Rectal smooth muscle tissue (tissue), 1 donor: Measurements from ENCODE around the gene RPL27.
"Not testable (repeated sequence)": the region's sequence is repeated elsewhere in the genome, so short reads cannot be mapped to it uniquely, and the experiment has no call there.

ENCODE experiments used
- H3K27ac ChIP-seq: one replicate; pipeline ENCODE4 v1.7.0; 2013; ENCODE audit warnings: low read depth, low read length, inconsistent platforms
- H3K27me3 ChIP-seq: one replicate; pipeline ENCODE4 v1.7.0; 2013; ENCODE audit warnings: low read length; ENCODE audit not compliant: control insufficient read depth, insufficient read depth
- H3K36me3 ChIP-seq: one replicate; pipeline ENCODE4 v1.7.0; 2013; ENCODE audit warnings: low read length; ENCODE audit not compliant: control insufficient read depth, insufficient read depth
- H3K4me1 ChIP-seq: one replicate; pipeline ENCODE4 v1.7.0; 2013; ENCODE audit warnings: low read length; ENCODE audit not compliant: control insufficient read depth, insufficient read depth
- H3K4me3 ChIP-seq: one replicate; pipeline ENCODE4 v1.7.0; 2013; ENCODE audit warnings: low read length
- H3K9ac ChIP-seq: one replicate; pipeline ENCODE4 v1.7.0; 2013; ENCODE audit warnings: low read length

The RPL27 gene

DNA sequence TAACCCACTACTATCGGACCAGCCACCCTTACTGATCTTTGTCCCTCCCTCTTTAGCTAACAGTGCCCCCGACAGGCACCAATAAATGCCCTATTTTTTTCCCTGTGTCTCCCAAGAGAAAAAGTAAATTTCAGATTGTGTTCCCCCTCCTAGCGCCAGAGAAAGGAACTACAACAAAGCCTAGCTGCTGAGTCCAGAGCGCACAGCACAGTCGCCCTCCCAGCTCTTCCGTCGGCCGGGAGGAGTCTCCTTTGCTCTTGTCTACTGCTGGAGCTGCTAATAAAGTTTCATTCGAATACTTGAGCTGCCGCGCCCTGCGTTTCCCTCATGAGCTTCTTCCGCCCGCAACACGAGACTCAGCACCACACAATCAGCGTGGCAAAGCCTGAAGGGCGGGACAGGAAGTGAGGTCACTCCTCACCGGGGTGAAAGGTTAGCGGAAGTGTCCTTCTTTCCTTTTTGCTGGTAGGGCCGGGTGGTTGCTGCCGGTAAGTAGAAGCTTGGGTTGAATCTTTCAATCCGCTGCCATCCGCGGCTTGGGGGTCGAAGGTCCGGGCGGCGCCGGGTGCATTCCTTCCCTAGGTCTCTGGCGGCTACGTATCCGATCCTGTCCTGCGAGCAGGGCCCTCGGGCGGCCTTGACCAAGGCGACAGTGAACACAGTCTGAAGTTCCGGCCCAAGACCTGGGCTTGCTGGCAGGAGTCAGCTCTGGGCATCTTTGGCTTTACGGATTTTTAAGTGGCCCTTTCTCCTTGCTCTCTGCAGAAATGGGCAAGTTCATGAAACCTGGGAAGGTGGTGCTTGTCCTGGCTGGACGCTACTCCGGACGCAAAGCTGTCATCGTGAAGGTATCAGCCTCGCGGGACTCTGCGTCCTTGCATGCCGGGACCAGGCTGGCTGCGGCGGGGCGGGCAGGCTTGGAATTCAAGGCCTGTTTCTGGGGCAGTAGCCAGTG lies at the start of gene RPL27:
Gene RPL27 (plus strand): TSS at position 436 of the 955 bp plus-strand sequence. CDS start 332 bp downstream, at position 768.
- Histone ChIP-seq H3K27ac (peak within 1 kb of the TSS; percentile 85), H3K4me1 (peaks cover 14% of the 10 kb centered on the region), H3K36me3 (peaks cover 14% of the 10 kb centered on the region), H3K9ac (peak within 1 kb of the TSS; percentile 91), H3K4me3 (peak within 1 kb of the TSS; percentile 82), H3K27me3 (no peaks in the 10 kb centered on the region)

DNA sequence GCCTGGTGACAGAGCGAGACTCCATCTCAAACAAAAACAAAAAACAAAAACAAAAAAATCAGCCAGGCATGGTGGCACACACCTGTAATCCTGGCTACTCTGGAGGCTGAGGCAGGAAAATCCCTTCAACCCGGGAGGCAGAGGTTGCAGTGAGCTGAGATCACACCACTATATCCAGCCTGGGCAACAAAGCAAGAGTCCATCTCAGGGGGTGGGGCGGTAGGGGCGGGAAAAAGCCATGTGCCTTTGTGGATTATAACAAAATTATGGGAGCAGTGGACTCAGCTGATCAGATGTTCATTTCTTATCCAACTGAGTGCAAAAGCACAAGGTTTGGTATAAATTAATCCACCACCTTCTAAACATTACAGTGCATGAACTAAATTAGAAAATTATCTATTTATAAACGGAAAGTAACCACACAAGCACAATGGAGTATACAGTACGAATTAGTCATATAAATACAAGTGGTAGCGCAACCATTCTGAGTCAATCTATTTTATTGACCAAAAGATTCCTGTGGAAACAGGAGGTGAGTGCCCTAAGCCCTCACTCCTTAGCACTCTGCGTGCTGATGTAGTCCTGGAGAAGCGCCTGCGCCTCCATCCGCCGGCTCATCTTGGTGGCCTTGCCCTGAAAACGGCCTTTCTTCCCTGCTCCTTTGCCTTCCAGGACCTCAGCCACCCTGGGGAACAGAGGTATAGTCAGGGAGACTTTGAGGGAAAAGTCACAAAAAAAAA lies 48.0 kb upstream of the RPL27 start:
- Histone ChIP-seq H3K27me3 (no peaks in the 10 kb centered on the region), H3K27ac (no peak overlapping the region), H3K4me1 (no peaks in the 10 kb centered on the region), H3K4me3 (no peak overlapping the region), H3K9ac (no peak overlapping the region), H3K36me3 (peaks cover 11% of the 10 kb centered on the region)

DNA sequence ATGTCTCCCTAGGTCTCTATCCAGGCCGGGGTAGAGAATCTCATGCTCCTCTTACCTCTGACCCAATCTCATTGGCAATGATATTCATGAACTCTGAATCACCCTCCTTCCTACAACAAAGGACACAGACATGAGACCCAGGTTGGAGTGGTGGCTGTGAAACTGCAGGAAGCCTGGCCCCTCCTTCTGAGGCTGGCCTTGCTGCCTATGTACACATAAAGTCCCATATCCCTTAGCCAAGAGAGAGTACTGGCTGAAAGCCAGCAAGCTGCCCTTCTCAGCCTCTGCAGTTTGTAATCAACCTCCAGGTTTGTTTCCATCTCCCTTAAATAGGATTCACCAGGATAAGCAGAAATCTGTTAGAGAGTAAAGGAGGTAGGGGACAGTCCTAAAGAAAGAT lies 44.5 kb upstream of the RPL27 start:
- Histone ChIP-seq H3K27ac (no peak overlapping the region), H3K36me3 (peaks cover 26% of the 10 kb centered on the region), H3K4me3 (no peak overlapping the region), H3K4me1 (no peaks in the 10 kb centered on the region), H3K27me3 (no peaks in the 10 kb centered on the region), H3K9ac (no peak overlapping the region)

DNA sequence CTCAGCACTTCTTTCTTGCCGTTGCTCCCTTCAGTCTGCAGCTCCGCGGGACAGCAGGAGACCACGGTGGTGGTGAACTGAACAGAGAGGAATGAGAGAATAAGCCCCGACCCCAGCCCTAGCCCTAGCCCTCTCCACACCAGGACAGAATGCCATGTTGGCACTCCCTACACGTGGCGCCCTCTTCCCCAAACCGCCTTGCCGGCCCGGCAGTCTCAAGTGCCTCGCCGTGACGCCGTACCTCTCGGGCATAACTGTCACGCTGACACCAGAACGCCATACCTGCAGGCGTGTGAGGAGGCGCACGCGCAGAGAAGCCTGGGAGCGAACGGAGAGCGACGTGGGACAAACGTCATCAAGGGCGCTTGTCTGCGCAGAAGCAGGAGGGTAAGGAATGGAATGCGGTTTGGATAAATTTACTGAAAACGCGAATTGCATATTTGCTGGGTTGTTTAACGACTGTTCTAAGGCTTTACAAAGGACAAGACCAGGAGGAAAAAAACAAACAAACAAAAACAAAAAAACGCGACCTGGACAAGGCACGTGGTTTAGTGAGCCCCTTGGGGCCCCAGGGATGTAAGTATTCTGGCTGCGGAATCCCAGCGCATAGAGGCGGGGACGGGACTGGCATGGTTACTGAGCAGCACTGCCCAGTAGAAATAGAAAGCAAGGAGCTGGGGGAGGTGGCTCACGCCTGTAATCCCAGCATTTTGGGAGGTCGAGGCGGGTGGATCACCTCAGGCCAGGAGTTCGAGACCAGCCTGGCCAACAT lies 33.9 kb upstream of the RPL27 start, which contains the start of gene AARSD1:
Gene AARSD1 (minus strand): TSS at position 294 of the 772 bp plus-strand sequence. CDS start 14 bp downstream, at position 280.
- Histone ChIP-seq H3K4me1 (peaks cover 2% of the 10 kb centered on the region), H3K27ac (peak within 1 kb of the TSS; percentile 76), H3K4me3 (peak within 1 kb of the TSS; percentile 81), H3K27me3 (no peaks in the 10 kb centered on the region), H3K9ac (peak within 1 kb of the TSS; percentile 64), H3K36me3 (peaks cover 16% of the 10 kb centered on the region)

DNA sequence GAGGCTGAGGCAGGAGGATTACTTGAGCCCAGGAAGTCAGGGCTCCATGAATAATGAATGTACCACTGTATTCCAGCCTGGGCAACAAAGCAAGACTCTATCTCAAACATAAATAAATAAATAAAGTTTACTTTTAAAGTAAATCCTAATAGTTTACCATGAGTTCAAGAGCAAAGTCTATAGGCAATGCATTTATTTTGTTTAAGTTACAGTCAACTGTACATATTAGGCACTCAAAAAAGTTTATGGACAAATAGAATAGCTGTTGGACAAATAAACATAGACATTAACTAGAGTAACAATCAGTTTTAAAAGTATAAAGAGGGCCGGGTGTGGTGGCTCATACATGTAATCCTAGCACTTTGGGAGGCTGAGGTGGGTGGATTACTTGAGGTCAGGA lies 30.3 kb upstream of the RPL27 start:
- H3K4me3 ChIP-seq = no peak overlapping the region
- H3K36me3 ChIP-seq = no peaks in the 10 kb centered on the region
- H3K9ac ChIP-seq = no peak overlapping the region
- H3K27me3 ChIP-seq = no peaks in the 10 kb centered on the region
- no peak overlapping the region for H3K27ac ChIP-seq
- H3K4me1 ChIP-seq = peaks cover 2% of the 10 kb centered on the region

DNA sequence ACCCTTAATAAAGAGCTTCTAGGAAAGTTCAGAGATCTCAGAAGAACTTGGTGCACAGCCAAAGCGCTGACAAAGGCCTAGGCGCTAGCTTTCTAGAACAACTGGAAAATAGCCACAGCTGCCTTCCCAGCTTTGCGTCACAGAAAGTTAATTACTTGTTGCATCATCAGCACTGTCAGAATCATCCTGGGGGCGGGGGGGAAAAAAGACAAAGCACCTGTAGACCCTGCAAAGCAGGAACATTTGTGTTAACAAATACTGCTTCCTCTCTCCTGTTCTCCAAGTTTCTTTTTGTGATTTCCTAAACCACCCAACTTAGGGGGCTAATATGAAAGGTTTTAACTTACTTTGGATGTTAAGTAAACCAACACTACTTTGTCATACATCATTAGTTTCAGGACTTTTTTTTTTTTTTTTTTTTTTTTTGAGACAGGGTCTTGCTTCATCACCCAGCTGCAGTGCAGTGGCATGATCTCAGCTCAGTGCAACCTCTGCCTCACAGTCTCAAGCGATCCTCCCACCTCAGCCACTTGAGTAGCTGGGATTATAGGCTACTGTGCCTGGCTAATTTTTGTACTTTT lies 29.1 kb upstream of the RPL27 start:
- H3K27ac ChIP-seq = no peak overlapping the region
- no peaks in the 10 kb centered on the region for H3K4me1 ChIP-seq
- H3K27me3 ChIP-seq = no peaks in the 10 kb centered on the region
- H3K36me3 ChIP-seq = no peaks in the 10 kb centered on the region
- H3K9ac ChIP-seq = no peak overlapping the region
- H3K4me3 ChIP-seq = no peak overlapping the region

DNA sequence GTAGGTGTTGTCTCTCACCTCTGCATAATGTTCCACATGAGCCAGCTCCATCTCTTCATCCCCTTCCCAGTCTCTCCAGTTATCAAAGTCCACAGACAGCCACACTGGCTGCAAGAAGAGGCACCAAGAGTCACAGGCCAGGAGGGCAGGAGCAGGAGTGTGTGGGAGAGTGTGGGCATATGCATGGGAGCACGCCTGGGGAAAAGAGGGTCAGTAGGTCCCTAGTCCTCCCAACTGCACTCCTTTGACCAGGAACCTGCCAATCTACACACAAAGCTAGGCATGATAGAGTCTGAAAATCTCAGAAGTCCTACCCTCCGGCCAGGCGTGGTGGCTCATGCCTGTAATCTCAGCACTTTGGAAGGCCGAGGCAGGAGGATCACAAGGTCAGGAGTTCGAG lies 26.6 kb upstream of the RPL27 start:
- Histone ChIP-seq H3K36me3 (no peaks in the 10 kb centered on the region), H3K27me3 (no peaks in the 10 kb centered on the region), H3K4me3 (no peak overlapping the region), H3K27ac (no peak overlapping the region), H3K4me1 (no peaks in the 10 kb centered on the region), H3K9ac (no peak overlapping the region)

DNA sequence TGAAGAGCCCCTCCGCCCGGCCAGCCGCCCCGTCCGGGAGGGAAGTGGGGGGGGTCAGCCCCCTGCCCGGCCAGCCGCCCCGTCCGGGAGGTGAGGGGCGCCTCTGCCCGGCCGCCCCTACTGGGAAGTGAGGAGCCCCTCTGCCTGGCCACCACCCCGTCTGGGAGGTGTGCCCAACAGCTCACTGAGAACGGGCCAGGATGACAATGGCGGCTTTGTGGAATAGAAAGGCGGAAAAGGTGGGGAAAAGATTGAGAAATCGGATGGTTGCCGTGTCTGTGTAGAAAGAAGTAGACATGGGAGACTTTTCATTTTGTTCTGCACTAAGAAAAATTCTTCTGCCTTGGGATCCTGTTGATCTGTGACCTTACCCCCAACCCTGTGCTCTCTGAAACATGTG lies 24.9 kb upstream of the RPL27 start:
- not testable (repeated sequence) for H3K27ac ChIP-seq

DNA sequence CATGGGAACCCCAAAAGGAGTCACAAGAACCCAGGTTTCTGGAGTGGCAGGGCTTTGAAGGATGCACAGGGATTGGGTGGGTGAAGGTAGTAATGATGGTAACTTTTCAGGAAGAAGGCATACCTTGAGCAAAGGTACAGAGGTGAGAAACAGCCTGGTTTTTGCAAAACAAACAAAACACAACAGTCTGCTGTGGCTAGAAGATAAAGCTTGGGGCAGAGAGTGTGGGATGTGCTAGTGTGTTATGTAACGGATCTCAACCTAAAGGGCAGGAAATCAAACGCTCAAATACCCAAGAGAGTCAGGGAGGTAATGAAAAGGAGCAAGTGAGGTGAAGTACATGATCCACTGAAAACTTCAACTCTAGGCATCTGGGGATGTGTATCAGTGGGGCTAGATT lies 23.0 kb upstream of the RPL27 start:
- no peak overlapping the region for H3K4me3 ChIP-seq
- H3K4me1 ChIP-seq = peaks cover 7% of the 10 kb centered on the region
- no peak overlapping the region for H3K9ac ChIP-seq
- H3K27ac ChIP-seq = no peak overlapping the region
- H3K36me3 ChIP-seq = no peaks in the 10 kb centered on the region
- no peaks in the 10 kb centered on the region for H3K27me3 ChIP-seq

More for the DNA sequence above, 24.9 kb upstream of the RPL27 start:
- H3K36me3 ChIP-seq, H3K9ac ChIP-seq, H3K4me1 ChIP-seq, H3K27me3 ChIP-seq, H3K4me3 ChIP-seq: not testable (repeated sequence)

DNA sequence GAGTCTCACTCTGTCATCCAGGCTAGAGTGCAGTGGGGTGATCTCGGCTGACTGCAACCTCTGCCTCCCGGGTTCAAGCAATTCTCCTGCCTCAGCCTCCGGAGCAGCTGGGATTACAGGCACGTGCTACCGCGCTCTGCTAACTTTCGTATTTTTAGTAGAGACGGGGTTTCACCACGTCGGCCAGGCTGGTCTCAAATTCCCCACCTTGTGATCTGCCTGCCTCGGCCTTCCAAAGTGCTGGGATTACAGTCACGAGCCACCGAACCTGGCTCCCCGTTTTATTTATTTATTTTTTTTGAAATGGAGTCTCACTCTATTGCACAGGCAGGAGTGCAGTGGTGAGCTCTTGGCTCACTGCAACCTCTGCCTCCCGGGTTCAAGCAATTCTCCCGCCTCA lies 22.5 kb upstream of the RPL27 start:
- not testable (repeated sequence) for H3K4me1 ChIP-seq, H3K4me3 ChIP-seq, H3K27me3 ChIP-seq, H3K27ac ChIP-seq, H3K9ac ChIP-seq, H3K36me3 ChIP-seq

DNA sequence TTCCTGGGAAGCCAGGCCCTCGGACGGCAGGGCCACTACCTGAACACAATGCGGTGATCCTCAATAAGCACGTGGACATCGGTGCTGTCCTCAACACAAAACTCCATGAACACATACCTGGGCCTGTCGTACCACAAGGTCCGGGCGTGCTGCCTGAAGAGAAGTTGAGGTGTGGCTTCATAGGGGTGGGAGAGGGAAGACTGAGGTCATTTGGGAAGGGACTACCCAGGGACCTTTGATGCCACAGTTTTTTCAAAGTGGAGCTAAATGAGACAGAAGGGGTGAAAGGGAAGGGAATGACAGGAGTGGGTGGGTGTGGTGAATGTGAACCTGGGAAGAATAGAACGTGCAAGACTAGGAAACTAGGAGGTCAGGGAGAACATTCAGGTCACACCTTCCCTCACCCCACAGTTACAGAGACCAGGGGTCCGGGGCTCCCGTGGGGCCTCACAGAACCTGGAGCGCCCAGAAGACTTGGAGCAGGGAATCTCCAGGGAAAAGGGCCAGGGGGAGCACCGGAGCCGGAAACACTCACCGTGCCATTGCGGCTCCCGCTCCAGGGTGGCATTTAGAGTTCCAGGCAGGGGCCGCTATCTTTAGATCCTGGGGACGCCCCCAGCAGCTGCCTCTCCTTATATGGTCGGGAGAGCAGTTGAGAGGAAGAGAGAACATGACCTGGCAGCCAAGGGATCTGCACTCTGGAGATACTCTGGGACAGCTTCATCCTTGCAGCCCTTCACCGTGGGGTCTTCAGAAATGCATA lies 18.5 kb upstream of the RPL27 start, which contains the start of gene PTGES3L:
Gene PTGES3L (minus strand): TSS at position 570 of the 763 bp plus-strand sequence. CDS start 27 bp downstream, at position 543.
- H3K4me1 ChIP-seq = peaks cover 15% of the 10 kb centered on the region
- H3K27ac ChIP-seq = peak within 1 kb of the TSS; percentile 84
- peak within 1 kb of the TSS; percentile 72 for H3K4me3 ChIP-seq
- H3K9ac ChIP-seq = peak within 1 kb of the TSS; percentile 78
- H3K27me3 ChIP-seq = no peaks in the 10 kb centered on the region
- H3K36me3 ChIP-seq = no peaks in the 10 kb centered on the region
